Brain pericyte (primary cell): Measurements from ENCODE around the gene EPS8L2.

Experiments used
- DNase-seq: peaks from one replicate; pipeline ENCODE4 v3.0.0-alpha.2; 2012; ENCODE audit warnings: low read depth, low spot score

EPS8L2 gene

GRCh38 chr11:762421-763072 is 56.5 kb downstream of the EPS8L2 start:
- no peak for DNase-seq

- DNase-seq: no peak
Observed at GRCh38 chr11:763073-763463, 57.0 kb downstream of the EPS8L2 start.

GRCh38 chr11:763549-764321 is 57.7 kb downstream of the EPS8L2 start:
- no peak for DNase-seq

GRCh38 chr11:764322-765024 is 58.4 kb downstream of the EPS8L2 start:
- DNase-seq: no peak

- no peak for DNase-seq
Observed at GRCh38 chr11:765025-765801, 59.2 kb downstream of the EPS8L2 start.

GRCh38 chr11:765802-766091 is 59.7 kb downstream of the EPS8L2 start:
- DNase-seq: no peak

- DNase-seq: no peak
Observed at GRCh38 chr11:766106-766935, 60.3 kb downstream of the EPS8L2 start.

- DNase-seq: no peak
Observed at GRCh38 chr11:766936-767210, 60.8 kb downstream of the EPS8L2 start.

- DNase-seq: no peak
Observed at GRCh38 chr11:767238-767637, 61.2 kb downstream of the EPS8L2 start.

GRCh38 chr11:769887-770641 is 64.0 kb downstream of the EPS8L2 start:
- no peak for DNase-seq

- DNase-seq: no peak
Observed at GRCh38 chr11:770642-771616, 64.9 kb downstream of the EPS8L2 start.

GRCh38 chr11:771617-772204 is 65.7 kb downstream of the EPS8L2 start:
- no peak for DNase-seq

GRCh38 chr11:772429-773390 is 66.7 kb downstream of the EPS8L2 start:
- no peak for DNase-seq

GRCh38 chr11:773425-773824 is 67.4 kb downstream of the EPS8L2 start:
- no peak for DNase-seq

GRCh38 chr11:773830-774229 is 67.8 kb downstream of the EPS8L2 start:
- no peak for DNase-seq

GRCh38 chr11:774873-775592 is 69.0 kb downstream of the EPS8L2 start:
- DNase-seq: no peak

- DNase-seq: no peak
Observed at GRCh38 chr11:776263-776560, 70.2 kb downstream of the EPS8L2 start.
